Activated T-helper 1 cell treated with anti-CD3 and anti-CD28 coated beads, Interleukin-12 subunit alpha, Interleukin-12 subunit beta, Interleukin-2, Interleukin-4 antibody, amounts not matched to agents 30 ng/mL and 10 ng/mL and 1 ng/mL, durations not matched to agents 14 hours and 24 hours and 36 hours (primary cell): ENCODE data around the gene ACRBP. TPM values are rescaled to one million over a fixed set of nuclear protein-coding genes. Genes with fewer than 3 reads are reported as not detected.

Experiments
- DNase-seq: peaks from one replicate; pipeline ENCODE4 v3.0.0; 2021; ENCODE audit warnings: low spot score
- H3K27ac Mint-ChIP-seq: one replicate; pipeline ENCODE4 v1.8.0; 2021; ENCODE audit warnings: mild to moderate bottlenecking, mixed read lengths
- H3K27me3 Mint-ChIP-seq: one replicate; pipeline ENCODE4 v1.8.0; 2022; ENCODE audit warnings: mild to moderate bottlenecking, moderate library complexity, mixed read lengths; ENCODE audit not compliant: insufficient read depth
- H3K36me3 Mint-ChIP-seq: one replicate; pipeline ENCODE4 v1.8.0; 2021; ENCODE audit warnings: low read depth, mixed read lengths
- H3K4me1 Mint-ChIP-seq: one replicate; pipeline ENCODE4 v1.8.0; 2021; ENCODE audit warnings: low read depth, mixed read lengths
- H3K4me3 Mint-ChIP-seq: one replicate; pipeline ENCODE4 v1.8.0; 2021; ENCODE audit warnings: mild to moderate bottlenecking, moderate library complexity, mixed read lengths
- H3K9me3 Mint-ChIP-seq: one replicate; pipeline ENCODE4 v1.8.0; 2021; ENCODE audit warnings: mixed read lengths
- intact Hi-C: fragments of 100-400 bp; cut with micrococcal nuclease; formaldehyde crosslinking; loops from one replicate; pipeline ENCODE4 v1.15.1; 2024
- total RNA-seq: library from RNA; stranded (reverse); gene quantifications from 2 replicates; pipeline ENCODE4 v1.2.3, GENCODE V29; 2022

The ACRBP gene
- total RNA-seq, 1 donor from 2014 or later: 1.0 TPM

DNA sequence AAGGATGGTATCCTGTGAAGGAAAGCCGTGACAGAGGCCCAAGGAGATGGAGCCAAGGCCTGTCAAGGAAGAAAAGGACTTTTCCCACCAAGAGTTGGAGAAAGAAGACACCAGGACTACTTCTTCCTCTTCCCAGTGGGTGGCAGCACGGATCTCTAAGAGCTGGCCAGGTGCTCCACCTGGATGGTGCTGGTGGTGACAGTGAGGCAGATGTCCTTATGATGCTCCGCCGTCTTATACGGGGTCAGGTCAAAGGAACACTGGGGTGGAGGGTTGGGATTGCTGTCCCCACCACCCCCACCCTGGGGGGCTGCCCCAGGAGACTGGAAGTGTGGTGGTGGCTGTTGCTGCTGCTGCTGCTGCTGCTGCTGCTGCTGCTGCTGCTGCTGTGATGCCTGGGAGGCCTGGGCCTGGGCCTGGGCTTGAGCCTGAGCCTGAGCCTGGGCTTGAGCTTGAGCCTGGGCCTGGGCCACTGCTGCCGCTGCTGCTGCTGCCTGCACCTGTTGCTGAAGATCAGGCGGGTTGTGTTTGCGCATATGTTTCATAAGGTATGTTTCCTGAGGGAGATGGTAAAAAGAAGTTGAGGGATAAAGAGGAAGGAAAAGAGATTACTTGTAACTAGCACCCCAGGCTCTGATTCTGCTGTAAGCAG lies 20.5 kb upstream of the ACRBP start:
- Mint-ChIP-seq H3K9me3 (no peaks in the 10 kb centered on the region), H3K27ac (no peak overlapping the region), H3K4me3 (no peak overlapping the region), H3K36me3 (peaks cover 65% of the 10 kb centered on the region), H3K27me3 (no peaks in the 10 kb centered on the region), H3K4me1 (peaks cover 20% of the 10 kb centered on the region)
- intact Hi-C loops: no loop called here
- DNase-seq: no peak

GRCh38 chr12:6666211-6666610 lies 19.0 kb upstream of the ACRBP start:
- DNase-seq: no peak
- Mint-ChIP-seq H3K4me1 (peaks cover 30% of the 10 kb centered on the region), H3K36me3 (peaks cover 53% of the 10 kb centered on the region), H3K27me3 (no peaks in the 10 kb centered on the region), H3K4me3 (no peak overlapping the region), H3K9me3 (no peaks in the 10 kb centered on the region), H3K27ac (no peak overlapping the region)
- intact Hi-C loops: no loop called here

GRCh38 chr12:6664902-6665301 lies 17.7 kb upstream of the ACRBP start:
- intact Hi-C loops: loop anchor here (5.0 kb wide), 1 partner anchor 202 kb away; the partner anchor contains the start of gene TPI1

DNA sequence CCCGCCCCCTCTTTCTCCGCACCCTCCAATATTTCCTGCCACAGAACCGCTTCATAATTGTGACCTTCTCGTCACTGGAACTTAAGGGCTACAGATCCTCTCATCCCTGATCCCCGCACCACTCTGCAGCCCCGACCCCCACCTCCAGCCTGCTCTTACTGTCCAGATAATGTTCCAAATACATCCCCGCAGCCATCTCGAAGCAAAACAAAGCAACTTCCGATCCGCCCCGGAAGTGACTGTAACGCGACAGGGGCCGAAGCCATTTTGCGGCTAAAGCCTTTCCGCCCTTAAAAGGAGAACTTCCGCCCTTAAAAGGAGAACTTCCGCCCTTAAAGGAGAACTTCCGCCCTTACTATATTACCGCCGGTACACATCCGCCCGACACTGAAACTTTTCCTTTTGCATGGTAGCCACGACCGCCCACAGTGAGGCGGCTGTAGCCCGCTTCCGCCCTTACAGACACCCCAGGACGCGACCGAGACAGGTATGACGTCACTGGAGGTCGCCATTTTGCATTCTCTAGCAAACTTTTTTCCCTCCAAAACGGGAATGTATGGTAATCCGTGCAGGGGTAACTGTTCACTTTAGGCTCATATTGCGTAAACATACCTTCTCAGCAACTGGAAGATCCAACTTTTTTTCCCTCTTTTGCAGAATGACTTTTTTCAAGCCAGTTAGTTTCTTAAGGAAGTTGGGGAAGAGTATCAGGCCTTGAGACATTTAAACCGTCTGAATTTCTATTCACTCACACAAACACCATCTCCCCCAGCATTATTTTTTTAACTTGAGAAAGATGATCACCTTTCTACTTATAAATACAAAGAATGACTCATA lies 15.9 kb upstream of the ACRBP start, which contains the start of gene ING4:
Gene ING4 (minus strand): TSS at position 214 of the 837 bp plus-strand sequence. CDS start 18 bp downstream, at position 196.
- Mint-ChIP-seq H3K36me3 (peaks cover 36% of the 10 kb centered on the region), H3K9me3 (no peaks in the 10 kb centered on the region), H3K4me3 (peak within 1 kb of the TSS; percentile 89), H3K27ac (peak within 1 kb of the TSS; percentile 91), H3K27me3 (no peaks in the 10 kb centered on the region), H3K4me1 (peaks cover 30% of the 10 kb centered on the region)
- peak; percentile 95 for DNase-seq
- intact Hi-C loops: loop anchor here (1.0 to 5.0 kb wide), 13 partner anchors 26 to 307 kb away; partner anchors contain the start of genes CHD4, COPS7A, EMG1 and IFFO1

More at GRCh38 chr12:6664902-6665301, 17.7 kb upstream of the ACRBP start:
- no peak overlapping the region for H3K4me3 Mint-ChIP-seq
- H3K9me3 Mint-ChIP-seq: no peaks in the 10 kb centered on the region
- H3K27ac Mint-ChIP-seq: peak overlapping the region; percentile 42
- peaks cover 30% of the 10 kb centered on the region for H3K4me1 Mint-ChIP-seq
- no peak for DNase-seq
- H3K36me3 Mint-ChIP-seq: peaks cover 43% of the 10 kb centered on the region
- H3K27me3 Mint-ChIP-seq: no peaks in the 10 kb centered on the region

- Mint-ChIP-seq H3K36me3 (peaks cover 31% of the 10 kb centered on the region), H3K9me3 (no peaks in the 10 kb centered on the region), H3K4me1 (peaks cover 30% of the 10 kb centered on the region), H3K4me3 (peak overlapping the region; percentile 89), H3K27me3 (no peaks in the 10 kb centered on the region), H3K27ac (peak overlapping the region; percentile 91)
- intact Hi-C loops: loop anchor here (5.0 kb wide), 1 partner anchor 205 kb away; the partner anchor contains the start of gene TPI1
- DNase-seq: no peak
Measured at GRCh38 chr12:6662602-6662905, 15.3 kb upstream of the ACRBP start.

GRCh38 chr12:6653987-6654386 lies 6.8 kb upstream of the ACRBP start:
- Mint-ChIP-seq H3K4me1 (no peaks in the 10 kb centered on the region), H3K36me3 (peaks cover 25% of the 10 kb centered on the region), H3K27me3 (no peaks in the 10 kb centered on the region), H3K4me3 (no peak overlapping the region), H3K27ac (no peak overlapping the region), H3K9me3 (no peaks in the 10 kb centered on the region)
- DNase-seq: no peak
- intact Hi-C loops: no loop called here

- intact Hi-C loops: no loop called here
- no peaks in the 10 kb centered on the region for H3K4me1 Mint-ChIP-seq
- no peaks in the 10 kb centered on the region for H3K9me3 Mint-ChIP-seq
- H3K27me3 Mint-ChIP-seq: no peaks in the 10 kb centered on the region
- no peak for DNase-seq
- H3K36me3 Mint-ChIP-seq: peaks cover 22% of the 10 kb centered on the region
- H3K27ac Mint-ChIP-seq: no peak overlapping the region
- no peak overlapping the region for H3K4me3 Mint-ChIP-seq
Measured at GRCh38 chr12:6653342-6653741, 6.1 kb upstream of the ACRBP start.

DNA sequence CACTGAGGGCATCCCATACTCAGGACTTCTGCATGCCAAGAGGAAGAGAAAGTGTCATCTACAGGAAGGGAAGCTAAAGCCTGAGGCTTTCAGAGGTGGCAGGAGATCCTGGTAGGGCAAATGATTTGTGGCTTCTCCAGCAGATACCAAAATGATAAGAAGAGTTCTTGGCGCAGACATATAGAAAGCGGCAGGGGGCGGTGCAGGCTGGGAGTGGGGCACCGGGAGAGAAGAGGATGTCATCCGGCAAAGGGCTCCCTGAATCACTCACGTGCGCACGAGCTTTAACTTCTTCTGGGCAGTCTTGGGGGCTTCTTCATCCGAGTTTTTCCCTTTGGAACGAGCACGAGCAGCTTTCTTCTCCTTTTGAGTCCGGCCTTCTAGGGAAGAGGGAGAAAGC lies 5.2 kb upstream of the ACRBP start:
- H3K9me3 Mint-ChIP-seq: no peaks in the 10 kb centered on the region
- no peaks in the 10 kb centered on the region for H3K4me1 Mint-ChIP-seq
- intact Hi-C loops: no loop called here
- H3K4me3 Mint-ChIP-seq: no peak overlapping the region
- no peak overlapping the region for H3K27ac Mint-ChIP-seq
- DNase-seq: no peak
- H3K27me3 Mint-ChIP-seq: no peaks in the 10 kb centered on the region
- peaks cover 24% of the 10 kb centered on the region for H3K36me3 Mint-ChIP-seq

GRCh38 chr12:6650832-6651231 lies 3.6 kb upstream of the ACRBP start:
- Mint-ChIP-seq H3K4me1 (peaks cover 9% of the 10 kb centered on the region), H3K4me3 (no peak overlapping the region), H3K27ac (no peak overlapping the region), H3K9me3 (no peaks in the 10 kb centered on the region), H3K36me3 (peaks cover 29% of the 10 kb centered on the region), H3K27me3 (no peaks in the 10 kb centered on the region)
- no peak for DNase-seq
- intact Hi-C loops: no loop called here

- Mint-ChIP-seq H3K27ac (peak overlapping the region; percentile 30), H3K4me1 (peaks cover 14% of the 10 kb centered on the region)
Measured at GRCh38 chr12:6646276-6647082, 753 bp downstream of the ACRBP start.

DNA sequence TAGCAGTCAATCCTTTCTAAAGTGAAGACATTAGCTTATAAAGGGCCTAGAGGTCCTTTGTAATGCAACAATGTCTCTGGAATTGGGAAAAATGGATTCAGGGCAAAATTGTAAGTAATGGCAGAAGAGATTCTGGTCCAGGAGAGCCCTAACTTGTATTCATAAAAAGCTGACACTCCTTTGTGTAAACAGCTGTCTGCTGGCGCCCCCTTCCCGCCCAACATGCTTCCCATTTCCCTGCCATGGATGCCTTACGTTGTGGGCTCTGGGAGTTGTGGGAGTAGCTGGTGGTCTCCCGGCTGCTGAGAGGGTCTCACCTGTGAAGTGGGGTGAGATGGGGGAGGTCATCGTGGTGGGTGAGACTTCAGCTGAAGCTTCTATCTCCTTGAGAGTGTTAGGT lies 2.3 kb downstream of the ACRBP start:
- intact Hi-C loops: no loop called here
- Mint-ChIP-seq H3K4me3 (no peak overlapping the region), H3K4me1 (peaks cover 14% of the 10 kb centered on the region), H3K9me3 (peaks cover 21% of the 10 kb centered on the region), H3K27ac (no peak overlapping the region), H3K36me3 (peaks cover 24% of the 10 kb centered on the region), H3K27me3 (peaks cover 10% of the 10 kb centered on the region)
- DNase-seq: no peak

More at GRCh38 chr12:6646276-6647082, 753 bp downstream of the ACRBP start:
- peaks cover 21% of the 10 kb centered on the region for H3K9me3 Mint-ChIP-seq
- H3K27me3 Mint-ChIP-seq: peaks cover 4% of the 10 kb centered on the region
- DNase-seq: no peak
- peak overlapping the region; percentile 61 for H3K4me3 Mint-ChIP-seq
- peaks cover 25% of the 10 kb centered on the region for H3K36me3 Mint-ChIP-seq
- intact Hi-C loops: no loop called here

GRCh38 chr12:6644257-6644596 lies 3.0 kb downstream of the ACRBP start:
- H3K4me3 Mint-ChIP-seq: no peak overlapping the region
- peaks cover 14% of the 10 kb centered on the region for H3K4me1 Mint-ChIP-seq
- intact Hi-C loops: no loop called here
- H3K27me3 Mint-ChIP-seq: peaks cover 10% of the 10 kb centered on the region
- H3K36me3 Mint-ChIP-seq: peaks cover 24% of the 10 kb centered on the region
- no peak for DNase-seq
- no peak overlapping the region for H3K27ac Mint-ChIP-seq
- peaks cover 21% of the 10 kb centered on the region for H3K9me3 Mint-ChIP-seq
